Measurements from ENCODE around the gene NXT1. TPM values are rescaled to one million over a fixed set of nuclear protein-coding genes. Genes with fewer than 3 reads are reported as not detected.

The NXT1 gene
- total RNA-seq, 1 donor from 2014 or later, result 17.0 TPM

DNA sequence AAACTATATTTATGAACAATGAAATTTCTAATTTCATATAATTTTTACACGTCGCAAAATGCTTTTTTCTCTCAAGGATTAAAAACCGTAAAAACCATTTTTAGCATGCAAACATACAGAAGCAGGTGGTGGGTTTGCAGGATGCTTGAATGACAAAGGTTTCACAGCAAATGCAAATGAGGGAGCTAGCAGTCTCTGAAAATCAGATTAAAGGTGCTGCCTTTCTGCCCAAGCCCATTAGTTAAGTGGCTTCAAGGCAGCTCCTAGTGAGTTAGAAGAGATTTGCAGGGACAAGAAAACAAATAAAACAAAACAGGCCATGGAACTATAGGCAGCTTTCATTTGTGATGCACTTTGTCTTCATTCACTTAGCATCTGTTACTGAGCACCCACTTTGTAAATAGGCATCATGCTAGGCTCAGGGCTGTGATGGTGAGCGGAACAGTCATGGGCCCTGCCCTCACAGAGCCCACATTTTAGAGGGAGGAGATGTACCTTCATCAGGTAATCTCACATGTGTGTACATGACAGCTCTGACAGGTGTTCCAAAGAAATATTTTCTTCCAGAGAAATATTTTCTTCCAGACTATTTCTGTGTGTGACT, 41.2 kb downstream of the NXT1 start:
- no peak for DNase-seq (ENCODE audit: low read depth)

DNA sequence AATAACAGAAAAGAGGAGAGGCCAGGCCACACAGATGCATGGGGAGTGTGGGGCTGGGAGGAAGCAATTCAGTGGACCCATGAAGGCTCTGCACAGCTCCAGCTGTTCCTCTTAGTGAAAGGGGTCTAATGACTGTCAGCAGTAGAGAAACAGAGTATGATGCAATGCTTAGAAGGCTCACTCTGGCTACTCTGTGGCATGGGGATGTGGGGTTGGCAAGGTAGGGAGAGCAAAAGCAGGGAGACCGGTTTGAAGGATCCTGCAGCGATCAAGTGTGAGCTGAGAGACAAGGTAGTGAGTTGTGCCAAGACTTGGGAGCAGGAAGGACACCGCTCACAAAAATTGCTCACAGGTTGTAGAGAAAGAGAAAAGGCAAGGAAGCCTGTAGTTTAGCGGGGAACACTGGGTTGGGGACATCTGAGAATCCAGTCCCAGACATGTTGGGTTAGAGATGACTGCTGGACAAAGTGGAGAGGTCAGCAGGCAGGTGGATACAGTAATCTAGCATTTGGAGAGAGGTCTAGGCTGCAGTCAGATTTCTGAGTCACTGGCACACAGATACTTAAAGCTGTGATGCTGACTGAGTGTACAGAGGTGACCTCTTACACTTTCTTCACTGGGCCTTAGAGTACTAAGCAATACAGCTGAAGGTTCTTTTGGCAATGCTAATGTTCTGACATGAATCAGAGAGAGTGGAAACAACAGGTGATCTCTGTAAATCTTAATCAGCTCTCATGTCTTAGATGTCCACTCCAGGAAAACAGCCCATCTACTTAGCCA, 43.6 kb downstream of the NXT1 start:
- DNase-seq (ENCODE audit: low read depth), result no peak

DNA sequence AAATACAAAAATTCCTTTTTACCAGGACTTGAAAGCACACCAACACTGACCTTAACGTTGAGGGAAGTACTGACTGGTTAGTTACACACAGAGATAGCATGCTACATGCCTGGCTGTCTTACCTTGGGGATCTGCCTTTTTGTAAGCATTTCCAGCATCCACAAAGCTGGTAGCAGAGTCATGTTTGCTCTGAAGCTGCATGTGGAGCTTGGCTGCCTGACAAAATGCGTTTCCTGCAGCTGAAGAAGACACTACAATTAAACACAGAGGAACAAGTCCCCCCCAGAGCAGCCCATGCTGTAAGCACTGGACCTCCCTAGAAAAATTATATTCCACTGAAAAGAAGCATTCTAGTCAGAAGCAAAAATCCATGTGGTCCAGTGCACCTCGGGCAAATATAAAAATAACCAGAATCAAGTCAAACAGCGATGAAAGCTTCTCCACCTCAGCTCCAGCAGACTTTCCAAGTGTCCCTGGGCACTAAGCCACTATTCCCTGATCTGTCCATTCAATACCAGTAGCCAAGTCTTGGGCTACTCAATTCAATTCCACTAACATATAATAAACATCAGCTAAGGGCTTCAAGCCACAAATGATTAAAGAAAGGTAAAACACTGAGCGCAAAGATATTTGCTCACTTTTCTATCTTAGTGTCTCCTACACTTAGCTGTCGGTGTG, 46.5 kb downstream of the NXT1 start:
- DNase-seq (ENCODE audit: low read depth), result no peak

DNA sequence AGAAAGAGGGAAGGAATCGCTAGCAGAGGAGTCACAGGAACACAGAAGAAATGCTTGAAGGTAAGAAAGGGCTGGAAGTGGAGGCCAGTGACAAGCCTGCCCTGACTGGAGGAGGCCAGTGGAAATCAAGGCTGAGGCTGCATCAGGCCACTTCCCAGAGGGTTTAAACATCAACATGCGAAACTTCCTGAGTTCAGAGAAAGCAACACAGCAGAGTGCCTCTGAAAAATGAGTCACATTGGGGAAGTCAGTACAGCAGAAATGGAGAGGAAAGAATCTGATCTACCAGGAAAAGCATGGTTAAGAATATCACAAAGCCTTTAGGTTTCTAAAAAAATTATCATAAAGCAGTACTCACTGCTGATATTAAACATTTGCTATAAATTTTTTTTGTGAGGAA, 47.4 kb downstream of the NXT1 start:
- peak; percentile 71 for DNase-seq (ENCODE audit: low read depth)

DNA sequence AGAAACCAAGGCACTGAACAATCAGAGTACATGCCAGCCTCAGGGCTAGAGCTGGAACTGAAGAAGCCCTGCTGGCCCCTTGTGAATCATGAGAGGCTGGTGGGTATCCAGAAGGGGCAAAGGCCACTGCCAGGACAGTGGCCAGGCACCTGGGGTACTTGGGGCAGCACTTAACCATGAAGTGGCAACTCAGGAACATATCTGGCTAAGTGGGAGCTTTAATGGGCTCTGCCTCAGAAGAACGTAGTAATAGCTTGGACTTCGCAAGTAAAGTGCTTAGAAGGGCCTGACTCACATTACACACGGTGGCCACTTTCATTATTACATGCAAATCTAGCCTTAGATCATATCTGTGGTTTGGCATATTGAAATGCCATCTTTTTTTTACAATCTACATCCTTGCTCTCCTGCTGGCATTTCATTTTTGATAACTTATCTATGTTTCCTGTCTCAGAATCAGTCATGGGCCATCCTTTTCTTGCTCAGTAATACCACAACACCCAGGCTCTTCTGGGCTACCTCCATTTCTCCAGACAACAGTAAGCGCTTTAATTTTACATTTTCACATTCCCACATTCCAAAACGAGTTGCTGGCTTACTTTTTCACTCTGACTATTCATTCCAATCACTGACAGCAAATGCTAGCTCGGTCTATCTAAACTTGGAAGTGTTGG, 49.1 kb downstream of the NXT1 start:
- peak; percentile 26 for DNase-seq (ENCODE audit: low read depth)

DNA sequence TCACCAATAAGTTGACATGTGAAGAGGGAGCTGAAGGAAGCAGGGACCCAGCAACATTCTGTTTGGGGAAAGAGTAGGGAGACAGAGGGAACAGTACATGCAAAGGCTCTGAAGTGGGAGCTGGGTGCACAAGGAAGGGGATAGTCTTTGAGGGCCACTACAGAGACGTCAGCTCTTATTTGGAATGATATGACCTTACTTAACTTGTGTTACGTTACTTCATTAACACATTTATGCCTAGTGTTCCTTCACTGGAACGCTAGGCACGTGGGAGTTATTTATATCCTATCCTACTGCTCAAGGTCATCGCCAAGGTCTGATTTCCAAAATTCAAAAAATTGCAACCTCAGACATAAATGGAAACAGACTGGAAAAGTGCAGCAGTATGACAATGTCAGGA, 50.5 kb downstream of the NXT1 start:
- no peak for DNase-seq (ENCODE audit: low read depth)

DNA sequence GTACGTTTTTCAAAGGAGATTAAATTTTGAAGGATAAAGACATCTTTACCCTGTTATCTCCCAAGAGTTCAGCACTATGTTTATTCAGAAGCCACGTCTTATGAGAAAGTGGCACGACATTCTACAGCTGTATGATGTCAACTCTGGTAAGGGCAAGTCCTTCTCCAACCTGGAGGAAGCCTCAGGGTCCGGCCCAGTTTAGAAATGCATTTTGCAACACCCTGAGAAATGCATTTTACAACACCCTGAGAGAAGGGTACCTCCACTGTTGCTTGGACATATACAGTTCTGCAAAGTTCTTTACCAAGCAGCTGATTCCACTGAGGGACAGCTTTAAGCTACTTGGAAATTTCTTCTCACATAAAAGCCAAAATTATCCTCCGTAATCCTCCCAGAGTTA, 53.2 kb downstream of the NXT1 start:
- DNase-seq (ENCODE audit: low read depth), result no peak

DNA sequence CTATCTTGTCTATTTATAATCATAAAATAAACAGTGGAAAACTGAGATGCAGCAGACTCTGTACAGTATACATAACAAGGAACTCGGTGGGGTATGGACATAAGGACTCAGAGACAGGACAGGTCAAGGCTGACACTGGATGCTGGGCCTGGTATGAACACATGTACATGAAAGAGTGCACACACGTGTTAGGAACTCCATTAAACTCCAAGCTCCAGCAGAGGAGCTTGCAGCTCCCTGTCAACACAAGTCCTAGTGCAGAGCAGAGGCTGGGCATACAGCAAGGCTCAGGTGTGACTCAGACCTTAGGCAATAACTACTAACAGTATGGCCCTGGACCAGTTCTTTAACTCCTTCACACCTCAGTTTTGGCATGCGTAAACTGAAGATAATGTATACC, 53.6 kb downstream of the NXT1 start:
- DNase-seq (ENCODE audit: low read depth), result peak; percentile 45

Other genes with a start within 250 kb of the NXT1 start
- 15.6 and 20.0 TPM in 2 replicates for gene GZF1, start 11.4 kb downstream of the NXT1 start, total RNA-seq
- 4.0 and 10.1 TPM in 2 replicates for gene NAPB, start 70.7 kb downstream of the NXT1 start, total RNA-seq
- gene CSTL1, start 88.9 kb downstream of the NXT1 start, total RNA-seq, result not detected in 2 replicates
- not detected in 2 replicates for gene CST11, start 102.1 kb downstream of the NXT1 start, total RNA-seq
- gene CST8, start 140.3 kb downstream of the NXT1 start, total RNA-seq, result not detected in 2 replicates
- not detected in 2 replicates for gene CST9L, start 217.7 kb downstream of the NXT1 start, total RNA-seq